Measurements from ENCODE around the gene ADAMTS14.

DNA sequence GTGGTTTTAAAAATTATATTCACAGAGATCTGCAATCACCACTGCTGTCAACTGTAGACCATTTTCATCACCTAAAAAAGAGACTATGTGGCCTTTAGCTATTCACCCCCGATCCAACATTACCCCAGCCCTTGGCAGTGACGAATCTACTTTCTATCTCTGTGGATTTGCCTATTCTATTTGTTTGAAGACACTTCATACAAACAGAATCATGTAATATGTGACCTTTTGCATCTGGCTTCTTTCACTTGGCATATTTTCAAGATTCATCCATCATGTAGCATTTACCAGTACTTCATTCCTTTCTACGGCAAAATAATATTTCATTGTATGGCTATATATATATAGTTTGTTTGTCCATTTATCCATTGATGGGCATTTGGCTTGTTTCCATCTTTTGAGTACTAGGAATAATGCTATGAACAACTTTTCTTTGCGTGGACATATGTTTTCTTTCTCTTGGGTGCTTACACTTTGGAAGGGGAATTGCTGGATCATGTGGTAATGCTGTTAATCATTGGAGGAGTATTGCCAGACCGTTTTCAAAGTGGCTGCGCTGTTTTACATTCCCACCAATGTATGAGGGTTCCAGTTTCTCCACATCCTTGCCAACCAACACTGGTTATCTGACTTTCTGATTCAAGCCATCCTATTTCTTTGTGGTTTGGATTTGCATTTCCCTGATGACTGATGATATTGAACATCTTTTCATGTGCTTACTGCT lies 22.3 kb downstream of the ADAMTS14 start:
- TF ChIP-seq POLR2AphosphoS5 (IDR thresholded peaks at IDR 0.05; ENCODE audit: low read depth, low read length) (no peak), POLR2A (IDR thresholded peaks at IDR 0.05; ENCODE audit: low read depth, low read length) (no peak), TAF1 (IDR thresholded peaks at IDR 0.05; ENCODE audit: low read depth, low read length) (no peak), SPI1 (IDR thresholded peaks at IDR 0.05; ENCODE audit: low read depth, low read length) (no peak), PAX5 (IDR thresholded peaks at IDR 0.05; ENCODE audit: insufficient read depth, low read length, severe bottlenecking) (no peak)

Measured in GM12891 (cell line).